22Rv1 (cell line): ENCODE results near the gene HOXC4.

Source experiments
- ZFX ChIP-seq: fragments of 450-650 bp; IDR thresholded peaks from 2 replicates; pipeline ENCODE4 v1.6.1; 2017; ENCODE audit warnings: antibody characterized with exemption, borderline replicate concordance
- TF ChIP-seq, protein P1 (sequence below): fragments of 450-650 bp; IDR thresholded peaks from 2 replicates; pipeline ENCODE4 v1.5.1; 2017; ENCODE audit warnings: mild to moderate bottlenecking

- TF ChIP-seq, protein P1, sequence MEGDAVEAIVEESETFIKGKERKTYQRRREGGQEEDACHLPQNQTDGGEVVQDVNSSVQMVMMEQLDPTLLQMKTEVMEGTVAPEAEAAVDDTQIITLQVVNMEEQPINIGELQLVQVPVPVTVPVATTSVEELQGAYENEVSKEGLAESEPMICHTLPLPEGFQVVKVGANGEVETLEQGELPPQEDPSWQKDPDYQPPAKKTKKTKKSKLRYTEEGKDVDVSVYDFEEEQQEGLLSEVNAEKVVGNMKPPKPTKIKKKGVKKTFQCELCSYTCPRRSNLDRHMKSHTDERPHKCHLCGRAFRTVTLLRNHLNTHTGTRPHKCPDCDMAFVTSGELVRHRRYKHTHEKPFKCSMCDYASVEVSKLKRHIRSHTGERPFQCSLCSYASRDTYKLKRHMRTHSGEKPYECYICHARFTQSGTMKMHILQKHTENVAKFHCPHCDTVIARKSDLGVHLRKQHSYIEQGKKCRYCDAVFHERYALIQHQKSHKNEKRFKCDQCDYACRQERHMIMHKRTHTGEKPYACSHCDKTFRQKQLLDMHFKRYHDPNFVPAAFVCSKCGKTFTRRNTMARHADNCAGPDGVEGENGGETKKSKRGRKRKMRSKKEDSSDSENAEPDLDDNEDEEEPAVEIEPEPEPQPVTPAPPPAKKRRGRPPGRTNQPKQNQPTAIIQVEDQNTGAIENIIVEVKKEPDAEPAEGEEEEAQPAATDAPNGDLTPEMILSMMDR = no peak
- no peak for TF ChIP-seq ZFX
These were observed 6.0 kb downstream of the HOXC4 start for GRCh38 chr12:54059668-54060067.
